ENCODE measurements around the gene GPR156. TPM values are rescaled to one million over a fixed set of nuclear protein-coding genes. Genes with fewer than 3 reads are reported as not detected.

Gene GPR156
- total and polyA plus RNA-seq, 9 of the 15 experiments (the other 6 are each of a cell fraction or from before 2014, with no cell fraction given) = 0.07 to 0.14 (median 0.12) TPM; not detected in 5

GRCh38 chr3:120160050-120160449 lies 125.0 kb downstream of the GPR156 start (continued):
- no peak for TF ChIP-seq GABPA (tag; conservative IDR thresholded peaks at IDR 0.05; ENCODE audit: low read depth)
- peak; percentile 86 for TF ChIP-seq CEBPG (CRISPR knock-in tag; IDR thresholded peaks at IDR 0.05)
- TF ChIP-seq CEBPG (tag; conservative IDR thresholded peaks at IDR 0.05 in 1 of 2, IDR thresholded peaks at IDR 0.05 in 1 of 2) = peak; percentile 96 to 97
- TF ChIP-seq ZNF197 (CRISPR knock-in tag; IDR thresholded peaks at IDR 0.05; ENCODE audit: low read depth) = no peak
- TF ChIP-seq SOX6 (IDR thresholded peaks at IDR 0.05) = 0 out of 2 replicates have a peak, but pooled peaks have one; percentile 11
- TF ChIP-seq SRSF9 (IDR thresholded peaks at IDR 0.05; ENCODE audit: borderline replicate concordance, low read depth, low read length) = no peak
- peak; percentile 61; the same call in 1 of the 2 replicates for TF ChIP-seq ATF7 (IDR thresholded peaks at IDR 0.05)
- peak; percentile 44; the same call in 1 of the 2 replicates for TF ChIP-seq ZNF175 (CRISPR knock-in tag; IDR thresholded peaks at IDR 0.05; ENCODE audit: low read depth)
- TF ChIP-seq PATZ1 (CRISPR knock-in tag; IDR thresholded peaks at IDR 0.05; ENCODE audit: borderline replicate concordance) = no peak
- TF ChIP-seq ZNF121 (CRISPR knock-in tag; conservative IDR thresholded peaks at IDR 0.05) = no peak
- no peak for TF ChIP-seq WHSC1 (IDR thresholded peaks at IDR 0.05; ENCODE audit: low read length)
- TF ChIP-seq TRIM24 (IDR thresholded peaks at IDR 0.05) = peak; percentile 98 to 99
- TF ChIP-seq CC2D1A (IDR thresholded peaks at IDR 0.05) = no peak
- no peak for TF ChIP-seq U2AF1 (optimal IDR thresholded peaks at IDR 0.05; ENCODE audit: low read depth, low read length)
- TF ChIP-seq RBM25 (IDR thresholded peaks at IDR 0.05; ENCODE audit: low read depth, low read length, severe bottlenecking) = no peak
- TF ChIP-seq L3MBTL2 (IDR thresholded peaks at IDR 0.05) = peak; percentile 70
- no peak for TF ChIP-seq NFXL1 (CRISPR knock-in tag; IDR thresholded peaks at IDR 0.05)

Measured in K562 (cell line).